ENCODE data around the gene CCDC138.

The CCDC138 gene

GRCh38 chr2:108919571-108920373, 133.2 kb downstream of the CCDC138 start:
- no peak for DNase-seq

DNA sequence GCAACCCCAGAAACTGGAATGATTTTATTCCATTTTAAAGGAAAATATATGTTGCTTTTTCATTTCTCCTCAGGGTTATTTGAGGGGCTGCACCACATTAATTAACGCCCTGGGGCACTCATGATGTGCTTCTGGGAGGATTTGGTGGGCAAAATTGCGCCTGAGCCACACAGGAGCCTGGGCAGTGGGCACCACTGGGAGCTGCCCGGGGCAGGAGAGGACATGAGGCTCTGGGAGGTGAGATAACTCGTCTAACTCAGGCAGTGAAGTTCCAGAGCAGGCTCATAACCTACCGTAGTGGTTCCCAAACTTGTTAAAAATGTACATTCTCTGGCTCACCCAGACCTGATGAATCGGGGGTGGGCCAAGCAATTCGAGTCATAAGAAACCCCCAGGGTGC, 134.1 kb downstream of the CCDC138 start:
- DNase-seq, result no peak

DNA sequence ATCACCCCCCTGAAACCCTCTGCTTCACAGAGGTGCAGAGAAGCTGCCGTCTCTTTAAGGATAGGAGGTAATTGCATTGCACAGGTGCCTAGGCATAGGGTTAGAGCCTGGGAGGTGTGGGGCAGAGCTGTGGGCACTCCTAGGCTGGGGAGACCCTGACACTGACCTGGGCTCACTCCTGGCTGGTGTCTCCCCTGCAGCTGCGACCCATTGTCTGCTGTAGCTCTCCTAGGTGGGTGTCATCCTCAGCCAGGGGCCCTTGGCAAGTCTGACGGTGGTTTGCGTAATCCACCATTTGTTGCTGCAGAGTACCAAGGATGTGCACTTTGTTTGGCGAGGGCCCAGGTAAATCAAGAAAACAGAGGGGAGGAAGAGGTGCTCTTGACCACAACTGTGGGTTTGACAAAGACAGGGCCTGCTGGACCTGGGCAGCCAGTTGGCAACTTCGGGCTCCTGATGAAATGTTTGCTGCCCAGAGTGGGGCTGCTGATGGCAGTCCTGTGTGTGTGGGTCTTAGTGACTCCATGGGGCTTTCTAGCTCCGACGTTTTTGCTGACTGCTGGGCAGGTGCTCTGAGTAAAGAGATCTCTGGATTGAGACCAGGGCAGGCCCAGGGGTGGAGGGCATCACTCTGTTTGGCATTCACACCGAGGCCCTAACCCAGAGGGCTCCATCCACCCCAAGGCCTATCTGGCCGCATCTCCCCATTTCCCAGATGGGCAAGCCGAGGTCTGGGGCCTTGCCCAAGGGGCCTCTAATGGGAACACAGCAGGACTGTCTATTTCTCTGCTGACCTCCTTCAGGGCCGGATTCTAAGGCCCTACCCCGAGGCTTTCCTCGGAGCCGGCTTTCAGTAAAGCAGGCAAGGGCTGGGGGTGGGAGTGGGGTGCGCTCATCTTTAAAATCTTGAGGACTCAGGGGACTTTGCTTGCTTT, 134.8 kb downstream of the CCDC138 start:
- no peak for DNase-seq

DNA sequence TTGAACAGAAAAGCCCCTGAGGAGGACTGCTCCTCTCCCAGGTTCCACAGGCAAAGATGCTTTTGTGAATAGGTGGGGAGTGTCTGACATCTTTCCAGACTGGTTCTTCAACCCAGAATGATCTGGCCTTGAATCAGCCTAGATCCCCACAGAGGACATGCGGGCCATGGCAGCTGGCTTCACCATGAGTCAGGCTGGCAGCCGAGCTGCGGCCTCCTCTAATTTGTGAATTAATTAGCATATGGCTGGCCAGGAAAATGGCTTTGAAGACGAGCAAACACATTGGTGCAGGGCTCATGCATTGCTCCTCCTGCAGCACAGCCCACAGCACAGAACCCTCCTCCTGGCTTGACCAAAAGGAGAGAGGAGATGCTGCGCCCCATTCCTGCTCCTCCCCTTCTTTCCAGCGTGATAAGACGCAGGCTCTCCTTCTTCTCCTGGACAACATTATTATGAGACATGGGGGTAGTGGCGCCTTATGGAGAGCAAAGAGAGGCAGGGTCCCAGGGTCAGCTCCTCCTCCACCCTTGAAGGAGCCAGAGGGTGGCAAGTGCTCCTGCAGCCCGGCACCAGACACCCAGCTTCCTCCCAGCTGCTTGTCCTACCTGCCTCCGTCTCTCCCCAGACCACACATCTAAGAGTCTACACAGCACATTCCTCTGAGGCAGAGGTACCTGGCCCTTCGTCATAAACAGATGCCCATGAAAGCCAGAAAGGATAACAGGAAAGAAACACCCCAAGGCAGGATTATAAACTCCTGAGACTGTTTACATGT, 135.8 kb downstream of the CCDC138 start:
- no peak for DNase-seq

DNA sequence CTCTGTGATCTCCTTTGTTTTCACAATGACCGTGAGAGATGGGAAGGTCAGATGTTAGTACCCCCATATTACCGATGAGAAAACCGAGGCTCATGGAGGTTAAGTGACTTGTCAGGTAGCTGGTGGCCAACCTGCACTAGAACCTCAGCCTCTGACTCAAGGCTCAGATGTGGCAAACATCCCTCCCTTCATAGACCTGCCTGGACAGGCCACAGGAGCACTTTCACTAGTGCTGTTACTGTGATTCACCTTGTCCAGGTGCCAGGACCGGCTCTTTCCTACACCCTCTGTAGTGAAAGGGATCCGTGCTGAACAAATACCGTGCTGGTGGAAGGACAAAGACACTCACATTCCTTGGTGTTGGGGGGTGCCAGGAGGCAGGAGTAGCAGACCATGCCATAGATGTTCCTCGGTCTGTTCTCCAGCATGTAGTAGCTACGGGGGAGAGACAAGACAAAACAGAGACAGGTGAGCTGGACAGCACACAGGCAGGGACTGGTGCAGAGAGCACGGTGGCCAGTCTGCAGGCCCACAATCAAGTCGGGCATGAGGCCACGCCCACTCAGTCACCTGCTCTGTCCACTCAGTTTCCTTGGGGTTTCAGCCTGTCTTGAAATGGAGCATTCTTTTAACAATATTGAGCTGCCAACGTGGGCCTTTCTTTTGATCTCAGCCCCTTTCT, 136.6 kb downstream of the CCDC138 start:
- no peak for DNase-seq

DNA sequence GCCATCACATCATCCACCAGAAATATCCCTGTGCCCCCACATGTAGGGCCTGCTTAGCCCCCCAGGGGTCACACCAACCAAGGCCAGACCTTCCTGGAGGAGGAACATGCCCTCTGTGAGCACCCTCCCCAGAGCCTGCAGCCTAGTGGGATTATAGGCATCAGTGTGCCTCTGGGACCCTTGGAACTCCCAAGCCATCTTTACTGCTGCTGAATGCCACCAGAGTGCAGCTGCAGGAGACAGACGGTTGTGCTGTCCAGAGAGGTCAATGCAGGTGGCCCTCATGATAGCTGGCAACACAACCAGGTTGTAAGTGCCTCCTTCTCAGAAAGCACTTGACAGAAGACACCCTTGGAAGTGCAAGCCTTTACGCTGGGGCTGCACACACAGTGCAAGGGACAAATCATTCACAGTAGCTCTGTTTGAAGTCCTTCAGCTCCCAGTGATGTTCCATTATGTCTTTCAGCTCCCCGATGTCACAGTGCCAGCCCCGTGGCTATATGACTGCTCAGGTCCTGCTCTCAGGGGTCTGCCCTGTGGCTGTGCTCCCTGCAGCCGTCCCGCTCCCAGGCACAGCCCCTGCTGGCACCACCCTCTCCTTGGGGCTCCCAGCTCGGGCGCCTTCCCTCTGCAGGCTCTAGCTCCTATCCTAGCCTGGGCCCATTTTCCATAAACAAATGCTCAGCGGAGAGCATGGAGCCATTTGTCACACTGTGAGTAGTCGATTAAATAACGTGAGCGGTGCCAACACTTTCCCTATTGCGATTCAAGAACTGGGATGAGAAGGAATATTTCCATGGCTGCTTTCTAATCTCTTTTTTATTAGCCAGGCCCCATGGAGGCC, 137.4 kb downstream of the CCDC138 start:
- DNase-seq, result no peak

DNA sequence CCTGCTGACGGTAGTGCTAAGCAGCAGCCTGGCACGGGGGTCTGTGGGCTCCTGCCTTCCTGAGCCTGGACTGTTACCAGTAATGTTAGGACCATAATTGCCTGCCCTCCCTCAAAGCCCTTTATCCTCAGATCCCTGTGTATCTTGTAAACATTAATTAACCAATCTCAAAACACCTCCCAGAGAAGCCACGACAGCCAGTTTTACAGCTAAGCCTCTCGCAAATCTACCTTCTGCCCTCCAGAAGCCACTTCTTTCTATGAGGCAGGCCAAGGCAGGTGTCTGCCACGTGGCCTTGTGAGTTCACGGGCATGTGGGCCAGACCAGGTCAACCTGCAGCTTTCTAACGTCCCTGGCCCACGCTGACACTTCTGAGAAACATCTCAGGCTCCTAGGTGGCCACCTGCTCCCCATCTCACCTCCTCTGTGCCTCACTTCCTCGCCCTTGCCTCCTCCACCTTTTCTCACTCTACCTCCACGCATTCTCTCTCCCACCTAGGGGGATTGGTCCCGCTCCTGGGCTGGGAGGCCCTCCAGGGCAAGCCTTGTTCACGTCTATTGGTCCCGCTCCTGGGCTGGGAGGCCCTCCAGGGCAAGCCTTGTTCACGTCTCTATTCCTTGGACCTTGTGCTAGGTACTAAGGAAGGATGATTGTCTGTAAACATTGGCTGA, 138.1 kb downstream of the CCDC138 start:
- no peak for DNase-seq

DNA sequence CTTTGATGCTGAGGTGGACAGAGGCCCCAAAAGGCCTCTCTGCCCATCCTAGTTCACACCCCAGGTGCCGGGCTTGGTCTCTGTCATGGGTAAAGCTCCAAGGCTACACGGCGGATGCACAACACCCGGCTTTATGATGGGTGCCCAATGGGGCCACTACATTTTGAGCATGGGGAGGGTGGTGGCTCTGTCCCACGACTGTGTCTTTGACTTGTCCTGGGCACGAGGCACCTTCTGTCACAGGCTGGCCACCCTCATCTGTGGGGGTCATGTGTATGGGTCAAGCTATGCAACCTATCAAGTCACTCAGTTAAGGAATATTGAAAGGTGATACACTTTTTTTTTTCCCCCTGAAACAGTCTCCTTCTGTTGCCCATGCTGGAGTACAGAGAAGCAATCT, 138.7 kb downstream of the CCDC138 start:
- DNase-seq, result no peak

DNA sequence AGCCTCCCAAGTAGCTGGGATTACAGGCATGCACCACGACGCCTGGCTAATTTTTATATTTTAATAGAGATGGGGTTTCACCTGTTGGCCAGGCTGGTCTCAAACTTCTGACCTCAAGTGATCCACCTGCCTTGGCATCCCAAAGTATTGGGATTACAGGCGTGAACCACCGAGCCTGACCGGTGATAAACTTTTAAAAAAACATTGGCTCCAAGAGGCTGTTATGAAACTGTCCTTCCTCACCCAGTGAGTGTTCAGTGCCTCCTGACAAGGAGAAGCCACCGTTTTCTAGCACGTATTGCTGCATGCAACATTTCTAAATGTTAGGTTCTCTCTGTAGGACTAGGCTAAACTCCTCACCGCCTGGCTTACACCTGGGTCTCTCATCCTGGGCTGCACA, 139.2 kb downstream of the CCDC138 start:
- DNase-seq, result no peak

Data from suppressor macrophage treated with lipopolysaccharide for 4 hours (primary cell).